Vagina (tissue), 2 donors: Measurements from ENCODE around the gene CASP10.

Source experiments
- POLR2A ChIP-seq, 2 donors: fragments of 450-650 bp; IDR thresholded peaks; one replicate each; pipeline ENCODE4 v1.6.1; 2017; ENCODE audit warnings: antibody characterized with exemption in 2 of 2, mild to moderate bottlenecking in 2 of 2, moderate library complexity in 2 of 2
- POLR2AphosphoS5 ChIP-seq, 2 donors: sonication (generic); formaldehyde crosslinking; IDR thresholded peaks; one replicate each; pipeline ENCODE4 v1.9.0; 2017; ENCODE audit warnings: antibody characterized with exemption in 2 of 2, mild to moderate bottlenecking in 2 of 2, low read depth in 1 of 2; ENCODE audit not compliant: insufficient read depth in 1 of 2
- TF ChIP-seq, protein P1 (sequence below), 3 experiments: fragments of 450-650 bp in 2 of 3; fragments of 200-600 bp in 1 of 3; sonication (generic) in 1 of 3; IDR thresholded peaks; one replicate each; pipeline ENCODE4 v1.5.1; 2017 to 2019; ENCODE audit warnings: antibody characterized with exemption in 3 of 3, mild to moderate bottlenecking in 2 of 3, moderate library complexity in 2 of 3

GRCh38 chr2:201164166-201164565 lies 18.8 kb upstream of the CASP10 start:
- TF ChIP-seq POLR2A (IDR thresholded peaks at IDR 0.05), result no peak
- TF ChIP-seq, protein P1, sequence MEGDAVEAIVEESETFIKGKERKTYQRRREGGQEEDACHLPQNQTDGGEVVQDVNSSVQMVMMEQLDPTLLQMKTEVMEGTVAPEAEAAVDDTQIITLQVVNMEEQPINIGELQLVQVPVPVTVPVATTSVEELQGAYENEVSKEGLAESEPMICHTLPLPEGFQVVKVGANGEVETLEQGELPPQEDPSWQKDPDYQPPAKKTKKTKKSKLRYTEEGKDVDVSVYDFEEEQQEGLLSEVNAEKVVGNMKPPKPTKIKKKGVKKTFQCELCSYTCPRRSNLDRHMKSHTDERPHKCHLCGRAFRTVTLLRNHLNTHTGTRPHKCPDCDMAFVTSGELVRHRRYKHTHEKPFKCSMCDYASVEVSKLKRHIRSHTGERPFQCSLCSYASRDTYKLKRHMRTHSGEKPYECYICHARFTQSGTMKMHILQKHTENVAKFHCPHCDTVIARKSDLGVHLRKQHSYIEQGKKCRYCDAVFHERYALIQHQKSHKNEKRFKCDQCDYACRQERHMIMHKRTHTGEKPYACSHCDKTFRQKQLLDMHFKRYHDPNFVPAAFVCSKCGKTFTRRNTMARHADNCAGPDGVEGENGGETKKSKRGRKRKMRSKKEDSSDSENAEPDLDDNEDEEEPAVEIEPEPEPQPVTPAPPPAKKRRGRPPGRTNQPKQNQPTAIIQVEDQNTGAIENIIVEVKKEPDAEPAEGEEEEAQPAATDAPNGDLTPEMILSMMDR (IDR thresholded peaks at IDR 0.05), result no peak
- no peak for TF ChIP-seq POLR2AphosphoS5 (IDR thresholded peaks at IDR 0.05; ENCODE audit: insufficient read depth in 1 of 2, low read depth in 1 of 2)
